B cell (primary cell): ENCODE data around the gene VIPR2.

Experiments
- EZH2 ChIP-seq: IDR thresholded peaks from 2 replicates; pipeline ENCODE4 v1.6.1; 2012; ENCODE audit warnings: borderline replicate concordance, low read depth, mild to moderate bottlenecking, moderate library complexity, low read length; ENCODE audit not compliant: insufficient read depth, poor library complexity, severe bottlenecking
- TF ChIP-seq, protein P1 (sequence below): fragments of 200-600 bp; IDR thresholded peaks from one replicate; pipeline ENCODE4 v1.8.0; 2022; ENCODE audit warnings: antibody characterized with exemption, mild to moderate bottlenecking

GRCh38 chr7:159005618-159006017 is 139.0 kb downstream of the VIPR2 start:
- no peak for TF ChIP-seq EZH2
- TF ChIP-seq, protein P1, sequence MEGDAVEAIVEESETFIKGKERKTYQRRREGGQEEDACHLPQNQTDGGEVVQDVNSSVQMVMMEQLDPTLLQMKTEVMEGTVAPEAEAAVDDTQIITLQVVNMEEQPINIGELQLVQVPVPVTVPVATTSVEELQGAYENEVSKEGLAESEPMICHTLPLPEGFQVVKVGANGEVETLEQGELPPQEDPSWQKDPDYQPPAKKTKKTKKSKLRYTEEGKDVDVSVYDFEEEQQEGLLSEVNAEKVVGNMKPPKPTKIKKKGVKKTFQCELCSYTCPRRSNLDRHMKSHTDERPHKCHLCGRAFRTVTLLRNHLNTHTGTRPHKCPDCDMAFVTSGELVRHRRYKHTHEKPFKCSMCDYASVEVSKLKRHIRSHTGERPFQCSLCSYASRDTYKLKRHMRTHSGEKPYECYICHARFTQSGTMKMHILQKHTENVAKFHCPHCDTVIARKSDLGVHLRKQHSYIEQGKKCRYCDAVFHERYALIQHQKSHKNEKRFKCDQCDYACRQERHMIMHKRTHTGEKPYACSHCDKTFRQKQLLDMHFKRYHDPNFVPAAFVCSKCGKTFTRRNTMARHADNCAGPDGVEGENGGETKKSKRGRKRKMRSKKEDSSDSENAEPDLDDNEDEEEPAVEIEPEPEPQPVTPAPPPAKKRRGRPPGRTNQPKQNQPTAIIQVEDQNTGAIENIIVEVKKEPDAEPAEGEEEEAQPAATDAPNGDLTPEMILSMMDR, result no peak
